NCI-H345 treated with DMSO at 0.1 percent for 48 hours (cell line): ENCODE results near the gene LFNG.

Experiments used
- DNase-seq: peaks from one replicate; lab custom pipeline; 2025; ENCODE audit not compliant: unreplicated experiment; lab: John Stamatoyannopoulos, UW

LFNG gene

DNA sequence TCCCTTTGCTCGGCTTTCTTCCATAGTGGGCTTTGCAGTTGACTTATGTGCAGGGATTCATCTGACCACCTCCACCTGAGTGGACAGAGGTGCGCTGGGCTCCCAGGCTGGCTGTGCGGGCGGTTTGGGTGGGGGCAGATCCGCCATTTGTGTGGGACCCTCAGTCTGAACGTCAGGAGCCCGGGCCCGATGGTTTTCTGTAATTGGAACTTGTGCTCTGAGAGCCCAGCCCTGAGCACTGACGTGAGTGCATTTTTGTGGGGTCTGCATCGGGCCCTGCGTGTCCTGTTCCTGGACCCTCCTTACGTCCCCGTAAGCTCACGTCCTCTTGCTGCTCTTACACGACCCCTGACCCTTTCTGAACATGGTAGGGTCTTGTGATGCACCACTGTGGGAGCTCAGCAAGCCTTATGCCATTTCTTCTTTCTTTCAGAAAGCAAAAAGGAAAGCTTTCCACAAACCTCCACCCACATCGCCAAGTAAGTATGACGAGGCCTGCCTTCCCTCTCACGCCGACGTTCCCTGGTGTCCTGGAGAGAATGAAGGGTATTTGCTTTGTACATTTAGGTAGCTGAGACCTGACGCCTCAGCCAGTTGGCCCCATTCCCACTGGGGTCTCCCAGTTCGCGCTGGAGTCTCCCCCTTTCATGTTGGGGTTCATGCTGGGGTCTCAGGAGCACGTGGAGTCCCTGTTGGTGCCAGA lies 49.1 kb downstream of the LFNG start:
- no peak for DNase-seq

DNA sequence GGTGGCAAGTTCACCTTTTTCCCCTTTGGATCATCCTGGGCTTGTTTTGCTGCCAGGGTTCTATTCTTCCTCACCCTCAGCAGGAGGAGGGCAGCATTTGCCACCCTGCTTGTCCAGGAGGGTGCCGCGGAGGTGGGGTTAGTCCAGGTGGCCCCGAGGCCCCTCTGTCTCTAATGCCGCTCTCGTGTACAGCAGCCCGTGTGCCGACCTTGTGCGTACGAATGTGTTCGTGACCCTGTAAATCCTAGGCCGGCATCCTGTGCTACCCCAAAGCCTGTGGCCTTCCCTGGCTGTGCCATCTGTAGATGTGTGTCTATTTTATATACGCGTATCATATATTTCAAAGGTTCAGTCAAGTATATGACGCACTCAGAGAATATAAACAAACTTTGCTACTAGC lies 49.8 kb downstream of the LFNG start:
- DNase-seq, result no peak

DNA sequence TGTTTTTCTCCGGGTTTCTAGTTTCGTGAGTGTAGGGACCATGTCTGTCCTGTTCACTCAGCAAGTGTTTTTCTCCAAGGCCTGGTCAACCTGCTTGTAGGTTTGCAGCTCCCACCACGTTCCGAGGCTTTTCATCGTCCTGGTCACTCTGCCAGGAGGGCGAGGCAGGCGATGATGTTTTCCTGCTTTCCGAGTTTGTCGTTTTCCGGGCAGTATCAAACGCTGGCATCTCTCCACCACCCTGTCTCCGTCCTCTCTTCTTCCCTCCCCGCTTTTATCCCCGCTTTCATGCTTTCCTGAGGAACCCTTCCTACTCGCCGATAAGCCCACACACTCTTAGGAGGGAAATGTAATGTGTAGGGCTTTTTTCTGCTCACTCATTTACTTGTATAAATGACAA lies 50.4 kb downstream of the LFNG start:
- DNase-seq, result no peak

DNA sequence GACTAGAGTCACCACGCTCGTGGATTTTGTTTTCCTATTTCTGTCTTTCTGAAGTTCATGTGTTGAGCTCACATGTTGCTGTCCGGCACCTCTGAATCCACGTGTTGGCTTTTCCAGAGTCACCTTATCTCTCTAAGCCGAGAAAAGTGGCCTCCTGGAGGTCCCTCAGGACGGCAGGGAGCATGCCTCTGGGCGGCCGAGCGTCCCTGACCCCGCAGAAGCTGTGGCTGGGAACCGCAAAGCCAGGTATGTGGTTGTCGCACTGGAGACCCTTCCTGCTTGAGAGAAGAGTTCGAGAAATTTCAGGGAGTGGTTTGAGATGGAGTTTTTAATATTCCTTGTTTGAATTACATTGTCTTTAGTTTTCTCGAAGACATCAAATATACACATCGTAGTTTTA lies 51.8 kb downstream of the LFNG start:
- no peak for DNase-seq

DNA sequence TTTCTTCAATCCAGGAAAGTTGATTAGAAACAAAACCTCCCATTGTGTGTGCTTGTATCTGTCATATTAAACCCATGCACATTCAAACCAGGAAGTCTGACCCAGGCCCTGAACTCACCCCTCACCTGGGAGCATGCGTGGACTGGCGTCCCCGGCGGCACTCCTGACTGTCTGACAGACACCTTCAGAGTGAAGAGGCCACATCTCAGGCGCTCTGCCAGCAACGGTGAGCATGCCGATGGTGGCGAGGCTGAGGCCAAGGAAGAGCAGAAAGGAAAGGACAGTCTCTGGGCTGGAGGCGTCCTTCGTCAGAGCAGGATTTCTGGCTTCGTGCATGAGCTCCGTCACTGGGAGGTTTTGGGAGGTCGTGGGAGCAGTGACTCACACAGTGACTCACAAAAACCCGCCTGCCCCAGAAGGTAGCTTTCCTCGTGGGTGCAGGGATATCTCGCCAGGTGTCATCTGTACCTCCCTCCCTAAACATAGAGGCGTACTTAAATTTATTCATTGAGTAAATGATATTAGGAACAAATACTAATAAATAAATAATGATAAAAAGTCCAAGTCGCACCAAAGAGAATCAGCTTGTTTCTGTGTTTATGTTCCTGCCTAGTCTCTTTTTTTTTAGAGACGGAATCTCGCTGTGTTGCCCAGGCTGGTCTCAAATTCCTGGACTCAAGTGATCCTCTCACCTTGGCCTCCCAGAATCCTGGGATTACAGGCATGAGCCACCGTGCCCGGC lies 52.7 kb downstream of the LFNG start:
- DNase-seq, result no peak

DNA sequence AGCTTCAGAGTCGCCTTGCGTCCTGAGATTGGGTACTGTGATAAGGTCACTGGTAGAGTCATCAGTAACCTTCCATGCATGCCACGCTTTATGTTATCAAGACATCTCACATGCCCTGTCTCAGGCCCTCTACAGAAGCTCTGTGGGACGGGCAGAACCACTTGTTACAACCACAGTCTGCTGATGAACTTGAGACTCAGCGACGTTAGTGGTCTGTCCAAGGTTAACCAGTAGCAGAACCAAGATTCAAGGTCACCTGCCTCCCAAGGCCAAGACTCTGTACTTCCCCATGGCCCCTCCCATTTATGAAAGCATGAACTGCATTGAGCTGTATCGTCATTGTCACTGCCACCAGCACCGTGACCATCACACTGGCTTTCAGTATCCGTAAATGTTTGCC lies 54.2 kb downstream of the LFNG start:
- DNase-seq, result no peak

DNA sequence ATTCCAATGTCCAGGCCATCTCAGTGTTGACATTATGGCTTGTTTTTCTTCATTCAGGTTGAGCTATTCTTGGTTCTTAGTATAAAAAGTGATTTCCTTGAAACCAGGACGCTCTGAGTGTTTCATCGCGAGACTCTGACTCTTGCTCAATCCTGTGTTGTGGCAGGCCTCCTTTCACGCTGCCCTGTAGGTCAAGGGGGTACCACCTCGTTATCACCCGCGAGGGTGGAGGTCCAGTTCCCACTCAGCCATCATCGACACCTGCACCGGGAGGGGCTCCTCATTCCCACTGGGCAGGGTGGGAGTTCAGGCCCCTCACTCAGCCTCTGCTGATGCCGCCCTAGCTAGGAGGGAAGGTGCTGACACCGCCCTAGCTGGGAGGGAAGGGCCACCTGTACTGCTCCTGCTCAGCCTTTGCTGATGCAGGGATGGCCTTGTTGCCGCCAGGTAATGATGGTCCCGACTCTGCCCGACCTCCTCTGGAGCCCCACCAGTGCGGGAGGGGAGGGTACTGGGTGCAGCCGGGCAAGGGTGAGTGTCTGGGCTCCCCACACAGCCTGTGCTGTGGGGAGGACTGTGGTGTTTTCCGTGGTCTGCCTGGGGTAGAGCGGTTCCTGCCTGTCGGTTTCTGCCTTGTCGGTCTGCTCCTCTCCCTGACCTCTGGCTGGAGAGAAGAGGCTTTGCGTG lies 55.6 kb downstream of the LFNG start:
- no peak for DNase-seq

DNA sequence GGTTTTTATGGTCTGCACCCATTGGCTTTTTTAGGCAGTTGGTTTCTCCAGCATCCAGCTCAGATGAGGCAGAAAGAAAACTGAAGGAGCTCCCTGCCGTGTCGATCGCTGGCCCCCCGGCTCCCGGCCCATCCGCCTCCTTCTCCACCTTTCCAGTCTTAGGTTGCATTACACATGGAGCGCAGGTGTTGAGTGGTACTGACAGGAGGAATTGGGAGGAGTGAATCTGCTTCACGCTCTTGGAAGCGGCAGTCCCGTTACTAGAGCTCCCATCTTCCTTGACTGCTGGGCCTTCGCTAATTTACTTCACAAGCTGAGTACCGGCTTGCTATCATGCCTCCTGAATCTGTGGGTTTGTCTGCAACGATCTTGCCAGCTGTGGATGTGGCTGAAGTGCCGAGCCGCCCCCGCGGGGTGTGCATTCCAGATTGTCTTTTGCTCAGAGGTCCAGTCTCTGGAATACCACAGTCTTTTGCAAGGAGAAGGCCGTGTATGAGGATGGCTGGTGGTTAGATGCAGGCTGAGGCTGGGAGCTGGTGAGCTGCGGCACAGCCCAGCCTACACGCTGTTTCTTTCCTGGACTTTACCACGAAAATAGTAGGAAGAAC lies 56.3 kb downstream of the LFNG start:
- DNase-seq, result no peak

DNA sequence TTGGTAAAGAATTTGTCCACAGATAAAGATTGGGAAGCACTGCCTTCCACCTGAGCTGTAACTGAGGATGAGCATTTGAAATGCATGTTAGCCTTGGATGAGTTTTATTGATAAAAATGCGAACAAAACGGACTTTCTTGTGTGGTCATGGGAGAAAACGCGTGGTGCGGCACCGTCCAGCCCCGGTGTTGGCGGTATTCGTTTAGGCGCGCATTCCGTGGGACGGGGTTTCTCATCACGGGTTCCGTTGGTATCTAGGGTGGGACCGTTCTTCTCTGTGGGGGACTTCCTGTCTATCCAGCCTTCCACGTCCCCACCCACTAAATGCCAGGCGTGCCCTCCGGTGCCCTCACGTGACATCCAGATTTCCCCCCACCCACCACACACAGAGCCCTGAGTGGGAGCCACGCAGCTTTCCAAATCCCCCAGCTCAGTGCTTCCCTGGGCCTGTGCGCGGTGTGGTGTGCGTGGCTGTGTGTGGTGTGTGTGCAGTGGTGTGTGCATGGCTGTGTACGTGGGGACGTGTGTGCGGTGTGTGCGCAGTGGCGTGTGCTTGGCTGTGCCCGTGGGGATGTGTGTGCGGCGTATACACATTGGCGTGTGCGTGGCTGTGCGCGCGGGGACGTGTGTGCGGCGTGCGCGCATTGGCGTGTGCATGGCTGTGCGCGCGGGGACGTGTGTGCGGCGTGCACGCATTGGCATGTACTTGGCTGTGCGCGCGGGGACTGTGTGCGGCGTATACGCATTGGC lies 57.3 kb downstream of the LFNG start:
- no peak for DNase-seq
